Measurements from ENCODE around the gene PPARD. TPM values are rescaled to one million over a fixed set of nuclear protein-coding genes. Genes with fewer than 3 reads are reported as not detected.

Gene PPARD
- total and polyA plus RNA-seq, 2 experiments from 2014 or later, result 15.9 to 21.7 TPM

DNA sequence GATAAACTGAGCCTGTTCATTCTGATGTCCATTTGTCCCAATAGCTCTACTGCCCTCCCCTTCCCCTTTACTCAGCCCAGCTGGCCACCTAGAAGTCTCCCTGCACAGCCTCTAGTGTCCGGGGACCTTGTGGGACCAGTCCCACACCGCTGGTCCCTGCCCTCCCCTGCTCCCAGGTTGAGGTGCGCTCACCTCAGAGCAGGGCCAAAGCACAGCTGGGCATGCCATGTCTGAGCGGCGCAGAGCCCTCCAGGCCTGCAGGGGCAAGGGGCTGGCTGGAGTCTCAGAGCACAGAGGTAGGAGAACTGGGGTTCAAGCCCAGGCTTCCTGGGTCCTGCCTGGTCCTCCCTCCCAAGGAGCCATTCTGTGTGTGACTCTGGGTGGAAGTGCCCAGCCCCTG is 85.1 kb downstream of the PPARD start:
- in situ Hi-C loops (cut with MboI), result no loop called here
- TF ChIP-seq EZH2 (IDR thresholded peaks at IDR 0.05; ENCODE audit: insufficient read depth, poor library complexity, severe bottlenecking) (no peak), EZH2phosphoT487 (IDR thresholded peaks at IDR 0.05; ENCODE audit: insufficient read depth, low read depth) (no peak)
- H3K9me3 ChIP-seq (ENCODE audit: low read depth), result no peaks in the 10 kb centered on the region
- peaks cover 42% of the 10 kb centered on the region for H3K4me1 ChIP-seq (ENCODE audit: insufficient read depth)
- peak overlapping the region; percentile 46 for H3K4me2 ChIP-seq (ENCODE audit: unreplicated experiment)
- DNase-seq, result no peak
- no peaks in the 10 kb centered on the region for H4K20me1 ChIP-seq (ENCODE audit: insufficient read depth)
- H3K4me3 ChIP-seq, result no peak overlapping the region
- H3K27ac ChIP-seq, result peak overlapping the region; percentile 75
- no peaks in the 10 kb centered on the region for H3K9me2 ChIP-seq (ENCODE audit: insufficient read depth)
- H3F3A ChIP-seq (ENCODE audit: insufficient read depth), result peaks cover 14% of the 10 kb centered on the region
- H3K79me2 ChIP-seq (ENCODE audit: insufficient read depth), result no peaks in the 10 kb centered on the region; the same call in 1 of the 2 replicates
- peaks cover 11% of the 10 kb centered on the region for H3K36me3 ChIP-seq (ENCODE audit: low read depth)
- WGBS, 2 experiments (ENCODE audit: low coverage in 1 of 2, low lambda C conversion rate in 2 of 2, missing lambda C conversion rate in 2 of 2), result 94 to 98% methylated on average over 5 of the region's 5 CpGs
- H3K27me3 ChIP-seq (replicated peaks; ENCODE audit: insufficient read depth), result no peaks in the 10 kb centered on the region
- peak overlapping the region; percentile 55 for H3K9ac ChIP-seq
- no peak overlapping the region for H2AFZ ChIP-seq

DNA sequence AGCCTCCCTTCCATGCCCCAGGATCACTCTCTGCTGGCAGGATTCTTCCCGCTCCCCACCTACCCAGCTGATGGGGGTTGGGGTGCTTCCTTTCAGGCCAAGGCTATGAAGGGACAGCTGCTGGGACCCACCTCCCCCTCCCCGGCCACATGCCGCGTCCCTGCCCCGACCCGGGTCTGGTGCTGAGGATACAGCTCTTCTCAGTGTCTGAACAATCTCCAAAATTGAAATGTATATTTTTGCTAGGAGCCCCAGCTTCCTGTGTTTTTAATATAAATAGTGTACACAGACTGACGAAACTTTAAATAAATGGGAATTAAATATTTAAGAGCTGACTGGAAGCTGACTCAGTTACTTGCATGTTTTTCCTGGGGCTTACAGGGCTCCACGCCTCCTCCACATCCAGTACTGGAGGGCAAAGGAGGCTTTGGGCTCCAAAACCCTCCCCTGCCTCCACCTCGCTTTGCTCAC is 85.5 kb downstream of the PPARD start:
- Histone ChIP-seq H3K27ac (peak overlapping the region; percentile 75), H3K36me3 (ENCODE audit: low read depth) (peaks cover 11% of the 10 kb centered on the region), H3K9ac (peak overlapping the region; percentile 55), H3K4me3 (no peak overlapping the region), H3K9me2 (ENCODE audit: insufficient read depth) (no peaks in the 10 kb centered on the region), H4K20me1 (ENCODE audit: insufficient read depth) (no peaks in the 10 kb centered on the region), H3K9me3 (ENCODE audit: low read depth) (no peaks in the 10 kb centered on the region), H2AFZ (0 out of 2 replicates have a peak overlapping the region, but pooled peaks have one; percentile 5), H3K4me2 (ENCODE audit: unreplicated experiment) (peak overlapping the region; percentile 51), H3K27me3 (replicated peaks; ENCODE audit: insufficient read depth) (no peaks in the 10 kb centered on the region), H3F3A (ENCODE audit: insufficient read depth) (peaks cover 14% of the 10 kb centered on the region), H3K79me2 (ENCODE audit: insufficient read depth) (no peaks in the 10 kb centered on the region; the same call in 1 of the 2 replicates), H3K4me1 (ENCODE audit: insufficient read depth) (peaks cover 42% of the 10 kb centered on the region)
- in situ Hi-C loops (cut with MboI), result no loop called here
- TF ChIP-seq EZH2phosphoT487 (IDR thresholded peaks at IDR 0.05; ENCODE audit: insufficient read depth, low read depth), result no peak
- TF ChIP-seq EZH2 (IDR thresholded peaks at IDR 0.05; ENCODE audit: insufficient read depth, poor library complexity, severe bottlenecking), result no peak
- WGBS, 2 experiments (ENCODE audit: low coverage in 1 of 2, low lambda C conversion rate in 2 of 2, missing lambda C conversion rate in 2 of 2), result 9 to 21% methylated on average over 3 to 9 of the region's 9 CpGs
- peak; percentile 88 for DNase-seq

DNA sequence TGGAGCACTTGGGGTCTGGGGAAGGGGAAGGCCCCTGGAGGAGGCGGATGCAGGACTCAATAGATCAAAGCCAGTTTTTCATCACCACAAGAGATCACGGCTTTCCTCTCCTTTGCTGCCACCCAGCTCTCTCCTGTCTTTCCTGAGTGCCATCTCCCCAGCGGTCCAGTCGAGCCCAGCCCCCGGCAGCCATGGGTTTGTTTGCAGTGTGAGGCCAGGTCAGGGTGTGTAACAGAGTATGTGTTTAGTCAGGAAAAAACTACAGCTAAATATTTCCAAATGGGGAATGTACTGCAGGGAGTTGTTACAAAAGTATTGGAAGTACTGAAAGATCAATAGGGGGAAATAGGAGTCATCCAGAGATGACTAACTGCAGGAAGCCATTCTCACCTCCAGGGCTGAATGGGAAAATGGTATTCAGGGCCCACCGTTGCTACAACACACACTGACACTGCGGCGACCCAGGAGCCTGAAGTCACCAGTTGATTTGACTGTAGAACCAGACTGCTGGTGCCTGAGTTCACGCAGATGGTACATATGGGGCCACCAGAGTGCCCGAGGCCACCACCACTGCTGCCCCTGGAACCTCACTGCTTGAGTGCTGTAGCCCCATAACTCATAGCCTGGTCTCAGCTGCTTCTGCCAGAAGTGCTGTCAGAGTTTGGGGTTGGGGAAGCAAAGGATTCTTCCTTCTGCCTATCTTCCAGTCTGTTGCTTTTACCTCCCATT is 86.2 kb downstream of the PPARD start:
- Histone ChIP-seq H4K20me1 (ENCODE audit: insufficient read depth) (no peaks in the 10 kb centered on the region), H3K79me2 (ENCODE audit: insufficient read depth) (no peaks in the 10 kb centered on the region; the same call in 1 of the 2 replicates), H3K27ac (peak overlapping the region; percentile 75), H3F3A (ENCODE audit: insufficient read depth) (peaks cover 14% of the 10 kb centered on the region), H3K9ac (peak overlapping the region; percentile 22; the same call in 1 of the 2 replicates), H3K4me2 (ENCODE audit: unreplicated experiment) (peak overlapping the region; percentile 51), H3K36me3 (ENCODE audit: low read depth) (peaks cover 11% of the 10 kb centered on the region), H3K9me2 (ENCODE audit: insufficient read depth) (no peaks in the 10 kb centered on the region), H3K4me1 (ENCODE audit: insufficient read depth) (peaks cover 42% of the 10 kb centered on the region), H3K9me3 (ENCODE audit: low read depth) (no peaks in the 10 kb centered on the region), H3K4me3 (no peak overlapping the region), H2AFZ (0 out of 2 replicates have a peak overlapping the region, but pooled peaks have one; percentile 5), H3K27me3 (replicated peaks; ENCODE audit: insufficient read depth) (no peaks in the 10 kb centered on the region)
- DNase-seq, result peak; percentile 19
- in situ Hi-C loops (cut with MboI), result no loop called here
- 83 to 85% methylated on average over 10 of the region's 10 CpGs for WGBS, 2 experiments (ENCODE audit: low coverage in 1 of 2, low lambda C conversion rate in 2 of 2, missing lambda C conversion rate in 2 of 2)
- TF ChIP-seq EZH2 (IDR thresholded peaks at IDR 0.05; ENCODE audit: insufficient read depth, poor library complexity, severe bottlenecking) (no peak), EZH2phosphoT487 (IDR thresholded peaks at IDR 0.05; ENCODE audit: insufficient read depth, low read depth) (no peak)

DNA sequence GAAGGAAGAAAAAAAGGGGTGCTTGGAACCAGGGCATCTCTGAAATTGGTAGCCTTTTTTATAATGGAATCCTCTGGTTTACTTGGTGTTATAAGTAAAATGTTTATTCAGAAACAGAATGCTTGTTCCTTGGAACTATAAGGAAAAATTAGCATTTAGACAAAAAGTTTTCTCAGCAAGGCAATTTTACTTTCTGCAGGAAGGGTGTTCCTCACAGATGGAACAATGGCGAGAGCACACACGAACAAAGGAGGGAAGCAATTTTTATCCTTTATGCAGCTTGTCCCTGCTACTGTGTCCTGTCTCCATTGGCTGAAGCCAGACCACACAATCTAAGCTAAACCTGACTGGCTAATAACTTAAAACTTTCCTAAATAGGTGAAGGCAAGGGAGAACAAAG is 87.1 kb downstream of the PPARD start:
- in situ Hi-C loops (cut with MboI), result no loop called here
- Histone ChIP-seq H3K9me3 (ENCODE audit: low read depth) (no peaks in the 10 kb centered on the region), H4K20me1 (ENCODE audit: insufficient read depth) (no peaks in the 10 kb centered on the region), H3K27me3 (replicated peaks; ENCODE audit: insufficient read depth) (no peaks in the 10 kb centered on the region), H2AFZ (no peak overlapping the region), H3K4me1 (ENCODE audit: insufficient read depth) (peaks cover 42% of the 10 kb centered on the region), H3K4me2 (ENCODE audit: unreplicated experiment) (no peak overlapping the region), H3K9me2 (ENCODE audit: insufficient read depth) (no peaks in the 10 kb centered on the region), H3K9ac (no peak overlapping the region), H3K36me3 (ENCODE audit: low read depth) (peaks cover 7% of the 10 kb centered on the region), H3K4me3 (no peak overlapping the region), H3K27ac (no peak overlapping the region), H3F3A (ENCODE audit: insufficient read depth) (peaks cover 14% of the 10 kb centered on the region), H3K79me2 (ENCODE audit: insufficient read depth) (no peaks in the 10 kb centered on the region; the same call in 1 of the 2 replicates)
- no peak for DNase-seq
- no peak for TF ChIP-seq EZH2phosphoT487 (IDR thresholded peaks at IDR 0.05; ENCODE audit: insufficient read depth, low read depth)
- no peak for TF ChIP-seq EZH2 (IDR thresholded peaks at IDR 0.05; ENCODE audit: insufficient read depth, poor library complexity, severe bottlenecking)
- 96 to 100% methylated on average over 2 of the region's 2 CpGs for WGBS, 2 experiments (ENCODE audit: low coverage in 1 of 2, low lambda C conversion rate in 2 of 2, missing lambda C conversion rate in 2 of 2)
